Suppressor macrophage treated with lipopolysaccharide for 1 hour (primary cell): ENCODE measurements around the gene HSPB9.
"Not testable (repeated sequence)": the region's sequence is repeated elsewhere in the genome, so short reads cannot be mapped to it uniquely, and the experiment has no call there.

Experiments used
- DNase-seq, 3 donors: peaks; one replicate each; pipeline ENCODE4 v3.0.0-alpha.2; 2020 to 2022

The HSPB9 gene

DNA sequence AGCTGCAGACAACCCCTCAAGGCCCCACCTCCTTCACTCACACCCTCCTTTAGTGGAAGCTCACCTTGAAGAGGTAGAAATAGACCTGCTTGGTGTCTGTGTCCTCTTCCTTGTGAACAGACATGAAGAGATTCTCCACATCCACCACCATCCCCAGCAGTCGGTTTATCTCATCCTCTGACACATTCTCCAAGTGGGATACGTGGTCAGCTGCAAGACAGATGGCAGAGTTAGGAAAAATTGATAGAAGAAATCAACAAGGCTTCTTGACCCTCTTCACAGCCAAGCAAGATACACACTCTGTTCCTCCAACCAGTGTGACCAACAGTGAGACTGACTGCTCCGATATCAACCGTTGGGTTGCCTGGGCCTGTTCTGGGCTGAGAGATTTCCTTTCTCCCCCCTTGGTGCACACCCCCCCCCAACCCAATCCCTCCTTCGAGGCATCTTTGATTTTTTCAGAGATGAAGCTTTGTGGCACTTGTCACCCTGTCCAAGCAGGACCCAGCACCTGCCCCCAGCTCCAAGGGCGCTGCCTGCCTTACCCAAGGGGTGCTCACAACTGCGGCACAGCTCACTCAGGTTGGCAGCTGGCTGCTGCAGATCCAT lies 2.3 kb upstream of the HSPB9 start:
- DNase-seq: no peak

DNA sequence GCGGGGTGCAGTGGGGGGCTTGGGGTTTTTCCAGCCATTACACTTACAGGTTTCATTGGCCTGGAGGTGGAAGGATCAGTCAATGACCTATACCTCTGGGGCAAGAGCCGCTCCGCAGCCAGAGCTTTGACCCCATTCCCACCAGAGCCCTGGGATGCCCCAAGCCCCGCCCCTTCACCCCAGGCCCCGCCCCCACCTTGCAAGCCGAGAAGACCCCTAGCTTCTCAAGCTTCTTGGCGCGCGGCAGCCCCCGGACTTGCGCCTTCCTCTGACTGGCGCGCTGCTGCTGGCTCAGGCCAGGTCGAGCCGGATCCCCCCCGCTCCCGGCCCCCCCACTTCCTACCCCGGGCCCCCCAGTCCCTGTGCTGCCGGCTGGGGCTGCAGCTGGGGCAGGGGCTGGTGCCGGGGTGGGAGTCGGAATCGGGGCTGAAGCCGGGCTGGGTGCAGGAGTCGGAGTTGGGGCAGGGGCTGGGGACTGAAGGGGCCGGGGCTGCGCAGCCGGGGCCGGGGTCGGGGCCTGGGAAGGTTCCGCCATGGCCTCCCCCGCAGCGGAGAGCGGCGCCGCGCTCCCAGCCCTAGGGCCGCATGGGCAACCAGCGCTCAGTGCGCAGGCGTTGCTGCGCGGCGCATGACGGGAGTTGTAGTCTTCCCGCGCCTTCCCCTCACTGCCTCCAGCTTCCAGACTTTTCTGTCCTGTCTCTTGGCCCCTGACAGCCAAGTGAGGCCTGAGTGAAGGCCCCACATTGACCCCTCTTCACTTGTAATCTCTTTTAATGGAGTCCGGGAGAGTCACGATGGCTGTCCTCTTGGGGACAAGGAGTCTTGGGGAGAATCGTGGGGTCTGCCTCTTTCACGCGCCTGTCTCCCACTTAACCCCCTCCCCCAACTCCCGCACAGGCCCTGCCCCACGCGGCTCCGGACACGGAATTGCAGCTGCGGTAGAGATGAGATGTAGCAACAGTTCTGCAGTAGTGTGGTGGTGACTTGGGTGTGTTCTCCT lies 1.5 kb upstream of the HSPB9 start, which contains the start of gene KAT2A:
Gene KAT2A, minus strand, starts transcription at position 598 of the 1,000 bp plus-strand sequence. Its CDS starts 63 bp downstream, at position 535.
- peak; percentile 85 to 93 (median 90) for DNase-seq

DNA sequence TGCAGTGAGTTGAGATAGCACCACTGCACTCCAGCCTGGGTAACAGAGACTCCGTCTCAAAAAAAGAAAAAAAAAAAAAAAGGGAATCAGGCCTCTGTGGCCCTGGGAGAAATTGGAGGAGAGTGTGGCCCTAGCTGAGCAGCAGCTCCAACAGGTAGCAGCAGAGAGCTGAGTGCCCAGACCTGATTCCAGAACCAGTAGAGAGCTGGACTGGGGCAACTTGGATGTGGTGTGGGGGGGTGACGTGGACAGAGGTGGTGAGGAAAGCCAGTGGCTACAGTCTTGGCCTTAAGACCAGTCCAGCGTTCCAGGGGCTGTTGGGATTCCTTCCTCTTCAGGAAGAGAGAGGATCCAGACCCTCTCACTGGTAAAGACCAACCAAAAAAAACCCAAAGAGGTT lies 1.7 kb downstream of the HSPB9 start:
- DNase-seq: no peak

DNA sequence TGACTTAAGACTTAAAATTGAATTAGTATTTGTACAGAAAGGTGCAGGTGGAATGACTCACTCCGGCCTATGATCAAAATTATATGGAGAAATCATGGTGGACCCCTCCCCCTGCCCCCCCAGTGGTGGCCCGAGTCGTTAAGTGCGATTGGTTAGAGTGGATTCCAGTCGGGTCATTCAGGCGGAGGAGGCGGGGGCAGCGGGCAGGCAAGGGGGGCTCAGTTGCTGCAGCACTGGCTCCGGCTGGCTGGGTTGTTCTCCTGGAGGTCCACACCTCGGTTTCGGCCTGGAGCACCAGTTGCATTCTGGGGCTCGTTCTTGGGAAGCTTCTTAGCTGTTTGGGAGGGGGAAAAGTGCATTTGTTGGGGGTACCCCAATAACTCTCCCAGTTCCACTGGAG lies 3.0 kb downstream of the HSPB9 start:
- no peak for DNase-seq

DNA sequence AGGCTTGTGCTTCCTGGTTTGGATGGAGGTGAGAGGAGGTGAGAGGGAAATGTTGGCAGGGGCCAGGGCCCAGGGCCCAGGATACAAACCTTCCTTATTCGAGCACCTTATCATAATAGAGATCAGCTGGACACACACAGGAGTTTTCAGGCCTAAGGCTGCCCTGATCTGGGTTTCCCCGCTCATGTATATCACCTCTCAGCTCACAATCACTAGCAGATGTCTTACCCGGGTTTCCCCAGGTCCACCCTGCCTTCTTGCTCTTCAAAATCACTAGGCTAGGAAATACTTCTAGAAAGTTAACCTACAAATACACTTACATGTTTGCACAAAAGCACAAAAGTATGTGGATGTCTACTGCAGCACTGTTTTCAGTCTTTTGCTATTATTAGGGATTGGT lies 4.2 kb downstream of the HSPB9 start:
- no peak for DNase-seq

DNA sequence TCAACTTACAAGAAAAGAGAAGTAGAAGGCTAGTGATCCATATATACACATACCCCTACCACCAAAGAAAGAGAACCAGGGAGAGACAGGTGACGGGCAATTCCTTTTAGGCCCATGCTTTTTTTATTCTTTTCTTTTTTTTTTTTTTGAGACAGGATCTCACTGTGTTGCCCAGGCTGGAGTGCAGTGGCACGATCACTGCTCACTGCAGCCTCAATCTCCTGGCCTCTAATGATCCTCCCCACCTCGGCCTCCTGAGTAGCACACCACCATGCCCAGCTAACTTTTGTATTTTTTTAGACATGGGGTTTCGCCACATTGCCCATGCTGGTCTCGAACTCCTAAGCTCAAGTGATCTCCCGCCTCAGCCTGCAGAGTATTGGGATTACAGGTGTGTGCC lies 4.8 kb downstream of the HSPB9 start:
- no peak for DNase-seq

GRCh38 chr17:42129109-42129837 lies 6.7 kb downstream of the HSPB9 start:
- DNase-seq: peak; percentile 83 to 87 (median 84)

GRCh38 chr17:42130310-42130936 lies 7.8 kb downstream of the HSPB9 start:
- DNase-seq: no peak

DNA sequence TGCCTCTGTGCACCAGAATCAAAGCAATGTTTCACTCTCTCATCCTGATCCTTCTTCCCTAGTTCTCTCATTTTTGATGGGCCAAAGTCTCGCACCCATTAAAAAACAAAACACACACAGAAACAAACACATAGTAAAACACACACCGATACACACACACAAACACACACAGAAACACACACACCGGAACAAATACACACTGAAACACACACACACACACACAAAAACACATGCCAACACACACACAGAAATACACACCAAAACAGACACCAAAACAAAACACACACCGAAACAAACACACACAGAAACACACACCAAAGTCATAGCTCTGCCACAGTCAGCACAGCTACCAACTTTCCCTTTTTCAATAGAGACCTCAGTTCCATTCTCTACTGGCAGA lies 8.6 kb downstream of the HSPB9 start:
- DNase-seq: no peak

DNA sequence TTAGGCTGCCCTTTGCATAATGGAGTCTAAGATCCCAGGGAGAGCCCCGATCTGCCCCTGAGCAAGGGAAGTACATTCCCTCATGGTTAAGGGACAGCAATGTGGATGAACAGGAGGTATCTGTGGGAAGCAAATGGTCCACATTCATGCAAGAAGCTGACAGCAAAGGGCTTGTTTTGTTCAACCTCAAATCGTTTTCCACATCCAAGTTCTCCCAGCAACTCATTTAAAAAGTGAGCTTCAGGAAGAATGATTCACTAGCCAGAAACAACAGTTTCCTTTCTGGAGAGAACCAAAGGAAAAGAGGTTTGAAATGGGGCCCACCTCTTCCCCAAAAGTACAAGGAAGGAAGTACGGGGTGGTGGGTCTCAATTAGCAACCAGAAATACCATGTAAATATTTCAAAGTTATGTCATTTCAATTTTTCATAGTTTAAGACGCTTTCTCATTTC lies 9.4 kb downstream of the HSPB9 start:
- DNase-seq: peak; percentile 56 to 79 (median 71)

- DNase-seq: peak; percentile 90 to 95 (median 93)
Measured at GRCh38 chr17:42132941-42133340, 10.3 kb downstream of the HSPB9 start.

GRCh38 chr17:42133461-42134041 lies 10.9 kb downstream of the HSPB9 start:
- no peak for DNase-seq

GRCh38 chr17:42135151-42135550 lies 12.5 kb downstream of the HSPB9 start:
- DNase-seq: no peak

GRCh38 chr17:42135664-42136653 lies 13.4 kb downstream of the HSPB9 start:
- peak; percentile 83 to 90 (median 90) for DNase-seq

DNA sequence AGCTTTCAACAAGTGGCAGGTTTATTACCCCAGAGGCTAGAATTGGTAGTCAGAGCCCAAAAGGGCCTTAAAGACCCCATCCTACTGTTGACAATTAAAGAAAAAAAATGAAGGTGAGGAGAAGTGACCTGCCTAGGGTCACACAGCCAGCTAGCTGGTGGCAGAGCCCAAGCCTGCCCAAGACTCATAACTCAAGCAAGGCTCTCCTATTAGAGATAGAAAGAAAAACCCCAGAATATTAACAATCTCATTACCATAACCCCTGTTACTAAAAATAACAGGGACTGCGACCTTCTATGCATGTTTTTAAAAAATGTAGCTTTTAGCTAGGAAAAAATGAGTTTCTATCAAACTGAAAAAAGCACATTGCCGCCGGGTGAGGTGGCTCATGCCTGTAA lies 14.0 kb downstream of the HSPB9 start:
- no peak for DNase-seq

DNA sequence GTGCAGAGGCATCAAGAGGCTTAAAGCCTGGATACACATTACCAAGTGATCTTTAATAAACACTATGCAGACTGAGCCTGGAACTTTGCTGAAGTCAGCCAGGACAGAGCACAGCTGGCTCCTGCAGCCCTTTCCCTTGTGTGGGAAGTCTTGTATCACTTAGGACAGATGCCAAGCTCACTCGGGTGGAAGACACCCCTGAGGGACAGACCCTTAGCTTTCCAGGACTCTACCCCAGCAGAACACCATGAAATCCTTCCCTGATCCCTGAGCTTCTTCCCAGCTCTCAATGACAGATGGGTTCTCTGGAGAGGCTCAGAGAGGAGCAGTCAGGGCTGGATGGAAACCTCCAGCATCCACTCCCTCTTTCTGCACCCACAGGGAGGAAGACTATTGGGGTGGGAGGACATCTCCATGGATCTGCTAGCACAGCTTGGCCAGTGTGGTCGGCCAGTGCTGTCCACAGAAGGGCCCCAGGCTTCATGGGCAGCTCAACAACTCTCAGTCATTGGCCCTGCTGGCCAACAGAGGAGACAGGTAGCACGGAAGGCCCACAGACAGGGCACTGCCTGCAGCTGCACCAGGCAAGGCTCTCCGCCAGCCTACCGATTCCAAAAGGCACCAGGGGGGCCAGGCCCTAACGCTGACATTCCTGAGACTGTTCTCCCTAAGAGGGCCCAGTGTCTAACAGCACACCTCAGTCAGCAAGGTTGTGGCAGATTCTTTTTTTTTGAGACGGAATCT lies 16.3 kb downstream of the HSPB9 start:
- no peak for DNase-seq

DNA sequence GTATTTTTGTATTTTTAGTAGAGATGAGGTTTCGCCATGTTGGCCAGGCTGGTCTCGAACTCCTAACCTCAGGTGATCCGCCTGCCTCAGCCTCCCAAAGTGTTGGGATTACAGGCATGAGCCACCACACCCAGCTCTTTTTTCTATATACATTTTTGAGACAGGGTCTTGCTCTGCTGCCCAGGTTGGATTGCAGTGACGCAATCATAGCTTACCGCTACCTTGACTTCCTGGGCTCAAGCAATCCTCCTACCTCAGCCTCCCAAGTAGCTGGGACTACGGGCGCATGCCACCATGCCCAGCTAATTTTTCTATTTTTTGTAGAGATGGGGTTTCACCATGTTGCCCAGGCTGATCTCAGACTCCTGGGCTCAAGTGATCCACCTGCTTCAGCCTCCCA lies 18.1 kb downstream of the HSPB9 start:
- DNase-seq: not testable (repeated sequence)

DNA sequence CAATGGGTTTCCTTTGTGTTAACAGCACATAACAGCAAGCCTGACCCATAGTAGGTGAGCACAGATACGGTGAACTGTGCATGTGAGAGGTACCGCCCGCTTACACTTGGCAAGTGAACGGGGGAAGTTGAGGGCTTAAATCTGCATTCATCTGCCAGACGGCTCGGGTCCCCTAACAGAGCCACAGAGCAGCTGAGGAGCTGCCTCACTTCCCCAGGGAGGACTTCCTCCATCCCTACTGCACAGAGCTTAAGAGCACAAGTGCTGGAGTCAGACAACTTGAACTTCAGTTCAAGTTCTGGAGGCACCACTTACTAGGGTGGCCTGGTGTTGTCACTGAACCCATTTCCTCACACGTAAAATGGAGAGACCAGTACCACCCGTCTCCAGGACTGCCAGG lies 18.8 kb downstream of the HSPB9 start:
- peak in 1 of 3 donors; percentile 37 for DNase-seq

DNA sequence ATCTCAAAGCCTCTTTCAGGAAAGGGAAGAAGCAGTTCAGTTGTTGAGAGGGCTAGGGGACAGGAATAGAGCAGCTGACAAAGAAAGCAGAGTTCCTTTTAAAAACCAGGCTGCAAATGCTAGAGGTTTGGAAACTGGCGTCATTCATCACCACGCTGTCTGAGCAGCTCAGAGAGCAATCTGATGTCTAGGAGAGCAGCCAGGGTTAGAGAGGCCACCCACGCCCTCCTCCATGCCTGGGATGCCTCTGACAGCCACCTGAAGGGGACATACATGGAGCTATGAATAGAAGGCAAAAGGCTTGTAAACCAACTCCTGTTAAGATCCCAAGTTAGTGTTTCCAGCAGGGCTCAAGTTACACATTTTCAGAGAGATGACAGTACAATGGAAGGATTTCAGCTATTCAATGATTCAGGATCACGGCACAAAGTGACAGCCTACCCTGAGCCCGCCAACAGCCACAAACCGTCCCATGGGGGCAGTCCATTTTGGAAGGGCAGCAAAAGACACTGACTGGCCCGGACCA lies 19.8 kb downstream of the HSPB9 start:
- peak in 2 of 3 donors; percentile 24 to 28 for DNase-seq

GRCh38 chr17:42143138-42143537 lies 20.5 kb downstream of the HSPB9 start:
- not testable (repeated sequence) for DNase-seq
